22Rv1 (cell line): ENCODE measurements around the gene PAPOLB.

Experiments used
- CTCF ChIP-seq: fragments of 450-650 bp; IDR thresholded peaks from 2 replicates; pipeline ENCODE4 v1.5.1; 2017; ENCODE audit warnings: mild to moderate bottlenecking
- ZFX ChIP-seq: fragments of 450-650 bp; IDR thresholded peaks from 2 replicates; pipeline ENCODE4 v1.6.1; 2017; ENCODE audit warnings: antibody characterized with exemption, borderline replicate concordance

GRCh38 chr7:4820405-4820966 lies 41.3 kb downstream of the PAPOLB start:
- TF ChIP-seq CTCF: no peak
- no peak for TF ChIP-seq ZFX
